HCT116 (cell line): ENCODE data around the gene RUNX2. TPM values are rescaled to one million over a fixed set of nuclear protein-coding genes. Genes with fewer than 3 reads are reported as not detected.

Experiments
- ATAC-seq: fragments of 200-7000 bp; cut with Tn5 transposase; 2 replicates; pipeline ENCODE4 v1.9.1; 2020; ENCODE audit warnings: mild to moderate bottlenecking, moderate library complexity
- BruUV-seq: library from RNA; stranded (reverse); fragments of 400-500 nt; replicated peaks from 2 replicates; lab custom pipeline; 2021; lab: Mats Ljungman, UMichigan
- CTCF ChIA-PET: fragments of 300-600 bp; sonication (Branson Sonifier 250); formaldehyde crosslinking; loops from one replicate; lab custom pipeline; 2021; ENCODE audit warnings: antibody characterized with exemption; lab: Charles Lee
- POLR2A ChIA-PET: fragments of 300-600, 350-600 bp; sonication (Branson Sonifier 250); formaldehyde crosslinking; loops from one replicate; lab custom pipeline; 2021; ENCODE audit warnings: antibody characterized with exemption; lab: Charles Lee
- RAD21 ChIA-PET, 2 experiments: fragments of 300-600 bp; sonication (Branson Sonifier 250); formaldehyde crosslinking; loops; one replicate each; lab custom pipeline; 2023; ENCODE audit warnings: low total read pairs in 2 of 2; ENCODE audit not compliant: uncharacterized antibody in 2 of 2, unreplicated experiment in 2 of 2, low non-redundant PET in 1 of 2; lab: Charles Lee
- DNase-seq: peaks from one replicate; pipeline ENCODE4 v3.0.0-alpha.2; 2010; ENCODE audit warnings: low read depth, low spot score
- H2AFZ ChIP-seq: fragments of 200-600 bp; shearing (Covaris generic), sonication (generic); 2 replicates; pipeline ENCODE4 v1.6.1; 2017; ENCODE audit warnings: low read depth, mixed run types, mixed read lengths, antibody characterized with exemption, low read length; ENCODE audit not compliant: poor library complexity, severe bottlenecking
- H3K27ac ChIP-seq: 2 replicates; pipeline ENCODE4 v1.5.1; 2012; ENCODE audit warnings: low read depth, low read length
- H3K27me3 ChIP-seq: fragments of 200-600 bp; sonication (generic); 2 replicates; pipeline ENCODE4 v1.6.1; 2016; ENCODE audit warnings: mixed run types, low read length, mixed read lengths; ENCODE audit not compliant: insufficient read depth
- H3K36me3 ChIP-seq, 2 experiments: fragments of 200-500 bp in 1 of 2; fragments of 200-600 bp in 1 of 2; sonication (Bioruptor generic) in 1 of 2; sonication (generic) in 1 of 2; 2 replicates each; pipeline versions ENCODE4 v1.5.1 to v1.6.1; 2014 to 2016; ENCODE audit warnings: low read length in 2 of 2, inconsistent platforms in 1 of 2, mixed read lengths in 1 of 2, mixed run types in 1 of 2; ENCODE audit not compliant: insufficient read depth in 2 of 2, control insufficient read depth in 1 of 2
- H3K4me1 ChIP-seq, 2 experiments: fragments of 200-600 bp in 1 of 2; sonication (generic) in 1 of 2; 2 replicates each; pipeline versions ENCODE4 v1.5.1 to v1.6.1; 2012 to 2017; ENCODE audit warnings: low read length in 2 of 2, inconsistent platforms in 1 of 2, mild to moderate bottlenecking in 1 of 2, mixed read lengths in 1 of 2, mixed run types in 1 of 2, moderate library complexity in 1 of 2; ENCODE audit not compliant: insufficient read depth in 2 of 2, control insufficient read depth in 1 of 2
- H3K4me2 ChIP-seq: fragments of 200-600 bp; sonication (generic); 2 replicates; pipeline ENCODE4 v1.6.1; 2017; ENCODE audit warnings: mixed run types, low read length, mixed read lengths
- H3K4me3 ChIP-seq, 2 experiments: fragments of 200-600 bp in 1 of 2; sonication (generic) in 1 of 2; replicated peaks in 1 of 2; 2 replicates each; pipeline ENCODE4 v1.5.1; 2011 to 2016; ENCODE audit warnings: low read length in 2 of 2, control low read depth in 1 of 2, low read depth in 1 of 2, mild to moderate bottlenecking in 1 of 2, mixed read lengths in 1 of 2, mixed run types in 1 of 2
- H3K79me2 ChIP-seq: fragments of 200-600 bp; sonication (generic); 2 replicates; pipeline ENCODE4 v1.6.1; 2017; ENCODE audit warnings: mild to moderate bottlenecking, mixed run types, low read length, moderate library complexity, mixed read lengths; ENCODE audit not compliant: insufficient read depth
- H3K9ac ChIP-seq: fragments of 200-600 bp; sonication (generic); 2 replicates; pipeline ENCODE4 v1.6.1; 2016; ENCODE audit warnings: low read length, mixed read lengths
- H3K9me2 ChIP-seq: fragments of 200-600 bp; sonication (generic), shearing (Covaris generic); 2 replicates; pipeline ENCODE4 v1.6.1; 2017; ENCODE audit warnings: mixed run types, mild to moderate bottlenecking, moderate library complexity; ENCODE audit not compliant: insufficient read depth
- H3K9me3 ChIP-seq, 2 experiments: fragments of 200-500 bp in 1 of 2; fragments of 200-600 bp in 1 of 2; sonication (Bioruptor generic) in 1 of 2; sonication (generic) in 1 of 2; 2 replicates each; pipeline ENCODE4 v1.6.1; 2014 to 2017; ENCODE audit warnings: low read length in 2 of 2, mixed read lengths in 2 of 2, inconsistent platforms in 1 of 2, low read depth in 1 of 2, mild to moderate bottlenecking in 1 of 2, mixed run types in 1 of 2, moderate library complexity in 1 of 2; ENCODE audit not compliant: control insufficient read depth in 1 of 2, insufficient read depth in 1 of 2
- H4K20me1 ChIP-seq: fragments of 200-600 bp; sonication (generic), shearing (Covaris generic); 2 replicates; pipeline ENCODE4 v1.6.1; 2017; ENCODE audit warnings: mixed run types, mild to moderate bottlenecking, moderate library complexity; ENCODE audit not compliant: insufficient read depth
- ATF3 ChIP-seq: IDR thresholded peaks from 2 replicates; pipeline ENCODE4 v1.6.1; 2012
- CEBPB ChIP-seq: IDR thresholded peaks from 2 replicates; pipeline ENCODE4 v1.6.1; 2012; ENCODE audit warnings: low read depth
- EZH2phosphoT487 ChIP-seq: fragments of 200-600 bp; IDR thresholded peaks from 2 replicates; pipeline ENCODE4 v1.6.1; 2018; ENCODE audit warnings: antibody characterized with exemption, borderline replicate concordance
- FOSL1 ChIP-seq: IDR thresholded peaks from 2 replicates; pipeline ENCODE4 v1.6.1; 2012; ENCODE audit warnings: low read depth
- RAD21 ChIP-seq: IDR thresholded peaks from 2 replicates; pipeline ENCODE4 v1.6.1; 2012; ENCODE audit warnings: low read depth, mild to moderate bottlenecking
- SIN3A ChIP-seq: IDR thresholded peaks from 2 replicates; pipeline ENCODE4 v1.6.1; 2012; ENCODE audit warnings: low read depth
- ZFX ChIP-seq: fragments of 450-650 bp; IDR thresholded peaks from 2 replicates; pipeline ENCODE4 v1.6.1; 2017
- intact Hi-C: fragments of 100-400 bp; cut with micrococcal nuclease; formaldehyde crosslinking; loops from 2 replicates; pipeline ENCODE4 v1.10.0; 2022
- total RNA-seq: library from RNA; stranded (reverse); gene quantifications from one replicate; pipeline ENCODE4 v1.2.1, GENCODE V29; 2021; ENCODE audit not compliant: unreplicated experiment

The RUNX2 gene
- total RNA-seq, 1 experiment from 2014 or later = 1.1 TPM

- RAD21 ChIA-PET = no interaction called here
- Histone ChIP-seq H3K36me3 (no peaks in the 10 kb centered on the region), H3K27me3 (no peaks in the 10 kb centered on the region), H3K9me2 (no peaks in the 10 kb centered on the region), H4K20me1 (no peaks in the 10 kb centered on the region), H3K4me1 (peaks cover 0 to 5% of the 10 kb centered on the region in 2 experiments; a peak in 1 of 4 replicates), H3K4me3 (no peak overlapping the region), H3K4me2 (no peak overlapping the region), H2AFZ (no peak overlapping the region), H3K79me2 (no peaks in the 10 kb centered on the region), H3K9me3 (no peaks in the 10 kb centered on the region), H3K9ac (no peak overlapping the region), H3K27ac (no peak overlapping the region)
- CTCF ChIA-PET = no interaction called here
- no peak for TF ChIP-seq RAD21
- no peak for TF ChIP-seq ATF3
- BruUV-seq = no TSS peak
- POLR2A ChIA-PET = no interaction called here
- ATAC-seq (no peak), DNase-seq (no peak)
- intact Hi-C loops = no loop called here
These were observed 309.6 kb downstream of the RUNX2 start for GRCh38 chr6:45637611-45638257.

GRCh38 chr6:45640081-45640491 is 312.0 kb downstream of the RUNX2 start:
- no peaks in the 10 kb centered on the region for H4K20me1 ChIP-seq
- intact Hi-C loops = no loop called here
- H3K27me3 ChIP-seq = no peaks in the 10 kb centered on the region; the same call in 1 of the 2 replicates
- H3K36me3 ChIP-seq = no peaks in the 10 kb centered on the region
- H3K4me1 ChIP-seq = peaks cover 0 to 5% of the 10 kb centered on the region in 2 experiments; a peak in 1 of 4 replicates
- no peak for DNase-seq
- ChIA-PET RAD21 (no interaction called here), CTCF (no interaction called here), POLR2A (no interaction called here)
- no peak overlapping the region for H3K27ac ChIP-seq
- H3K9me3 ChIP-seq = no peaks in the 10 kb centered on the region
- H3K79me2 ChIP-seq = no peaks in the 10 kb centered on the region
- H3K9me2 ChIP-seq = no peaks in the 10 kb centered on the region
- TF ChIP-seq RAD21 (no peak), CEBPB (no peak), ZFX (no peak), EZH2phosphoT487 (no peak), FOSL1 (no peak), SIN3A (no peak)
- no peak overlapping the region for H3K4me3 ChIP-seq
- no peak overlapping the region for H3K9ac ChIP-seq
- no peak overlapping the region for H3K4me2 ChIP-seq
- no TSS peak for BruUV-seq
- no peak for ATAC-seq
- H2AFZ ChIP-seq = no peak overlapping the region
